GM18502 (cell line): ENCODE data around the gene PICK1.
"Not testable (repeated sequence)": the region's sequence is repeated elsewhere in the genome, so short reads cannot be mapped to it uniquely, and the experiment has no call there.

Experiments used
- ATAC-seq: cut with Tn5 transposase; IDR thresholded peaks from one replicate; pipeline ENCODE4 v1.9.1; 2021; ENCODE audit warnings: mild to moderate bottlenecking; ENCODE audit not compliant: unreplicated experiment, poor library complexity

Gene PICK1

DNA sequence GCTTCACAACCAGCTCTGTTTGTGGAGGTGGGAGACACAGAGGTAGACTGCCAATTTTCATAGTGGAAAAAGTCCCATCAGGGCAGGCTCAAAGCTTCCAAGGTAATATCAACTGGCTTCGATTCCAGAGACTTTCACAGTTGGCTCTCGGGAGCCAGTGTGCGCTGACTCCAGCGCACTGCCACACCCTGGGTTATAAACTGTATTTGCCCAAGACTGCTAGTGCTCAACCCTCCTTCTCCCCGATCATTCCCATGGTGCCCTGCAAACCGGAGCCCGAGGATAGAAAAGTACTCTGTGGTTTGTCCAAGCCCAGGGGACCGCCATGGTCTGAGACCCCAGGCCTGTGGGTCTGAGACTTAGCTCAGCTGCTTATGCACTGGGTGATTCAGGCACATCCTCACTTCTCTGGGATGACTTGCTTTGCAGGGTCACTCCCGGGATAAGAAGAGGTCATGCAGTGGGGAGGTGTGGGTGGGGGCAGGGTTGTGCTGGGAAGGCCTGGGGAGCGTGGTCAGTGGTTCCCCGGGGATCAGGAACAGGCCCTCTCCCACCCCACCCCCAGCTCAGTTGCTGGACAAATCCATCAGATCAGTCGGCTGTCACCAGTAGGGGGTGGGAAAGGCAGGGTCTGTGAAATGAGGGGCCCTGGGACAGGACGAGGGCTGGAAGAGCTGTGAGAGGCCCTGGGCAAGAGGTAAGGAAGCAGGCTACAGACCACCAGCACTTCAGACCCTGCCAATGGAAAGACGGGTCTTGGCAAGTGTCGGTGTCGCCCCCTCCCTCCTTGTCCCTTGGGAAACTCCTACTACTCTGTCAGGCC, 26.7 kb upstream of the PICK1 start:
- no peak for ATAC-seq

DNA sequence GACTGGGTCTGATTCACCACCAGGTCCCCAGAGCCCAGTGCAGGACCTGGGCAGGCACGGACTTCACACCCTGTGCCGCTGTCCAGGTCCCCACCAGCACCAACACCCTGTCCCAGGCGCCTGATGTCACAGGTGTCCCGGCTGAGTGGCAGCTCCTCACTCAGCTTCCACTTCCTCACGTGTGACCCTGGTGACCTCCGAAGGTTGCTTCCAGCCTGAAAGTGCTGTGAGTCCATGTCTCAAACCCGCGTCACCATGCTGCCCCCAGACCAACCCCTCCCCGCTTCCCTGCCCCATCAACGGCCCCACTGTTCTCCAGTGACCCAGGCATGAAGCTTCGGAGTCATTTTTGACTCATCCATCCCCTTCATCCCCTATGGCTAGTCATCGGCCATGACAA, 25.7 kb upstream of the PICK1 start:
- ATAC-seq = no peak

DNA sequence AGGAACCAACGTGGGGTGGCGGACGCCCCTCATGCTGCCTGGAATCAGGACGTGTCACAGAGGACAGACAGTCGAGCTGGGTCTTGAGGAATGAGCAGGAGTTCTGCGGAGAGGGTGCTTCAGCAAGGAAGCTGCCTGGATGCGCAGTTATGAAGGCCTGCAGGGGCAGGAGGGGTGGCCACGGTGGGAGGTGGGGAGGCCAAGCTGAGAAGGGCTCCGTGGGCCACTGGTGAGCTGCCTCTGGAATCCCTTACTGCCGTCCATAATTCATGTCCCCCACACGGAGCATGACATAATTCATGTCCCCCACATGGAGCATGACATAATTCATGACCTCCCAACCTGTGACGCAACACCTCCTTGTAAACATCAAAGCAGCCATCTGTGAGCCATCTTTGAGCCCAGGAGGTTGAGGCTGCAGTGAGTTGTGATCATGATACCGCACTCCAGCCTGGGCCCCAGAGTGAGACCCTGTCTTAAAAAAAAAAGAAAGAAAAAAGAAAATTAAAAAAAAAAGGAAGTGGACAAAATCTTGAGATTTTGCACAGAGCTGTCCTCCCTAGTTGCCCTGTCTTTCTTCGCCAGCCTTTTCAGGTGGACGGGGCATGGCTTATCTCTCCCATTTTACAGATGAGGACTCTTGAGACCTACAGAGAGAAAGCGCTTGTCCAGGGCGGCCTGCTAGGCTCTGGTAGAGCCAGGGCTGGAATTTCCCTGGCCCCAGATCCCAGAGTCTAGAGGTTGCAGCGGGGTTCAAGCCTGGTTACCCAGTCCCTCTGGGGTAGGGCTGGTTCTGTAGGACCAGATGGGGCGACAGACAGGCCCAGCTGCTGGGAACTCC, 24.3 kb upstream of the PICK1 start:
- ATAC-seq = no peak

DNA sequence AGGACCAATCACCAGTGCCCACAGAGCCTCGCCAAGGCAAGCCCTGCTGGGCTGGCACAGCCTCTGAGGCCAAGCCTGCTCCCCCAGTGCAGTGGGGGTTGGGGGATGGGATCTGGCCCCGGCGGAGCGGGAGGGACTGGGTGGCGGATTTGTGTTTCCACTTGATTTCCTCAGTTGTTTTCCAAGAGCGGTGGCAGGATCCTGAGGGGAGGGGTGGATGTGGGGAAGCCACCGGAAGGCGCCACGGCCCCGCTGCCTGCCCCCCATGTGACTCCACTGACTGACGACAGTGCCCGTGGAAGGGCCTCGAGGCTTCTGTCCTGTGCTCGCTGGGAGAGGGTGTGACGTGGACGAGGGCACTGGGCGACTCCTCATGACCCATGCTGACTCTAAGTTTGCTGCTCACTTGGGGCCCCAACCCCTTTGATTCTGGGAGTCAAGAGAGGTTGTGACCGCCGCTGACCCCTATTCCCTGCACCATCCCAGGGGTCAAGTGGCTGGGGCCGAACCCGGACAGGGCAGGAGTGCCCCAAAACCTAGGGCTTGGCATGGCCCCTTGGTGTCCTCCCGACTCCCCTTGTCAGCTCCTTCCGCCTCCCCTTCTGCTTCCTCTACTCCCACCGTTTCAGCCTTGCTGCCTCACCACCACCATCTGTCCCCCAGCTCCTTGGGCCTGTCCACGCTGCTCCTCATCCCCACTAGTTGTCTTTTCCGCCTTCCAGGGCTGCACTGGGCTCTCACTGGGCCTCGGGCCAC, 23.5 kb upstream of the PICK1 start:
- ATAC-seq = no peak

DNA sequence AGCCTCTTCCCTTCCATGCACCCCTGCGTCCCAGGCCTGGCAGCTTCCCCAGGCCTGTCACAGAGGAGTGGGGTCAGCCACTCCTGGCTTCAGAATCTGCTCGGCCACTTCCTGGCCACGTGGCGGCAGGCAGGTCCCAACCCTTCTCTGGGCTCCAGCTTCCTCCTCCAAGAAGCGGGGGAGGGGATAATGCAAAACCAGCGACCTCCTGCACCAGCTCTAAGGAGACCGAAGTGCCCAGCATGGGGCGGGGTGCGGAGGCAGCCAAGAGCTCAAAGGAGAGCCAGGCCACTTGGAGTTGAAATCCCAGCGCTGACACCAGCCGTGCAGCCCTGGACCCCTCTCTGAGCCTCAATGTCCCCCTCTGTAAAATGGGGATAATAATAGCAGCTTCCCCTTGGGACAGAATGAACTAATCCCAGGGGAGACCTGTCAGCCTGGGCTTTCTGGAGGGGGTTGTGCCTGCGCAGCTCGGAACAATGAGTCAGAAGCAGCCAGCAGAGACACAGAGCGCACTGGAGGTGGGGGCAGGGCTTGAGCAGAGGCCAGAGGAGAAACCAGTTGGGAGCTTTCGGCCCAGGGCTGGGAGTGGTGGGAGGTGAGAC, 22.8 kb upstream of the PICK1 start:
- ATAC-seq = no peak

DNA sequence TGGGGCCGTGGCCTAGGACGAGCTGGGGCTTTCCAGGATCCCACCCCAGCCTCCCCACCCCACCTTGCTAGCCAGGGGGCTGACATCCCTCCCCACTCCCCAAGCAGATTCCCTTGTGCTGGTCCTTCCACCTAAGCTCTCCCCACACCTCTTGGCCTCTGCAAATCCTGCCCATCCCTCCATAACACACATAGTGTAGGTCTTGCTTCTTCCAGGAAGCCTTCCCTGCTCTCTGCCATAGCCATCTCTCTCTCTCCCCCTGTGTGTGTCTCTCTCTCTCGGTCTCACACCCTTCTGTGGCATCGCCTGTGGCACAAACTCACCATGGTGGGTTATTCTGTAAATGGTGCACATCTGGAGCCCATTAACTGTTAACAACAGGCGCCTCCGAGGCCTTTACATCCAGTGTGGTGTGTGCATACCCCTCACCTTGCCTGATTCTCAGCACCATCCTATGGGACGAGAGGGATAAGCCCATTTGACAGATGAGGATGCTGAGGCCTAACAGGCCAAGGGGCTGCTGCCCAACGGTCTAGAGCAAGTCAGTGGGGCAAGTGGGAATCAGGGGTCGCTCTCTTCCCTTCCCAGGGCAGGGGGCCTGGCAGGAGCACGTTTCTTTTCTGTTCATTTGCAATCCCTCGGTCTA, 22.2 kb upstream of the PICK1 start:
- no peak for ATAC-seq

DNA sequence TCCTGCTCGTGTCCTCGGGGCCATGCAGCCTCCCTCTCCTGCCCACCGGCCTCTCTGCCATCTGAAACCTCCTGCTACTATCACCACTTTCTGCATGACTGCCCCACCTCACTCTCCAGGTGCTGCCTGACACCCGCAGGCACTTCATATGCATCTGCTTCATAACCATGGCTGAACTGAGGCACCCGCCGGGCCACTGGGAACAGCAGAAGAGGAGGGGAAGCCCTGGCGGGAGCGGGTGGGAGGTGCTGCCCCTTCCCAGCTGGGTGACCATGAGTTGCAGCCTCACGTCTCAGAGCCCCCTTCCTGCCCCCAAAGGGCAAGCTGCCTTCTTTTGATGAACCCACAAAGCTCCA, 21.7 kb upstream of the PICK1 start:
- no peak for ATAC-seq

DNA sequence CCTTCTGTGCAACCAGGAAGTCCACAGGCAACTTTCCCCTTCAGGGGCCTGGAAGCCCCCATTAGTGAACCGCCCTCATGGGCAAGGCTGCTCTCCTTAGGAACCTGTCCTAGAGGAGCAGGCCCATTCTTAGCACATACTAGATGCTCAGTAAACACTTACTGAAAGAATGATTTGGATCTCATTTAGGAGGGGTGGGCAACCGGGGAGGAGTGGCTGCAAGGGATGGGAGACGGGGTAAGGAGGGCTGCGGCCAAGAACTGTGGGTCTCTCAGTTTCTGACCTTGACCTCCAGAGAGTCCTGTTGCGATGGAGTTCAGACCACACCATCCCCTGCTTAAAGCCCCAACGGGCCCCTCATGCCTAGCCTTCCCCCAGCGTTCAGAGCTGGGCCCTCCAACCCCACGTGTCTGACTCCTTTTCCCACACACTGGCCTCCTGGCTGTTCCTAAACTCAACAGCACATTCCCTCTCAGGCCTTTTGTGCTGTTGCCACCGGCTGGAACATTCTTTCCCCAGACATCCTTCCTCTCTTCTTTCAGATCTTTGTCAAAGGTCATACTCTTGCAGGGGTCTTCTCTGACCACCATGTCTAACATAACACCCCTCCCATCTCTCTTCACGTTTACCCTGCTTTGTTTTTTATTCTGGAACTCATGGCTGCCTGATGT, 20.7 kb upstream of the PICK1 start:
- ATAC-seq = no peak

DNA sequence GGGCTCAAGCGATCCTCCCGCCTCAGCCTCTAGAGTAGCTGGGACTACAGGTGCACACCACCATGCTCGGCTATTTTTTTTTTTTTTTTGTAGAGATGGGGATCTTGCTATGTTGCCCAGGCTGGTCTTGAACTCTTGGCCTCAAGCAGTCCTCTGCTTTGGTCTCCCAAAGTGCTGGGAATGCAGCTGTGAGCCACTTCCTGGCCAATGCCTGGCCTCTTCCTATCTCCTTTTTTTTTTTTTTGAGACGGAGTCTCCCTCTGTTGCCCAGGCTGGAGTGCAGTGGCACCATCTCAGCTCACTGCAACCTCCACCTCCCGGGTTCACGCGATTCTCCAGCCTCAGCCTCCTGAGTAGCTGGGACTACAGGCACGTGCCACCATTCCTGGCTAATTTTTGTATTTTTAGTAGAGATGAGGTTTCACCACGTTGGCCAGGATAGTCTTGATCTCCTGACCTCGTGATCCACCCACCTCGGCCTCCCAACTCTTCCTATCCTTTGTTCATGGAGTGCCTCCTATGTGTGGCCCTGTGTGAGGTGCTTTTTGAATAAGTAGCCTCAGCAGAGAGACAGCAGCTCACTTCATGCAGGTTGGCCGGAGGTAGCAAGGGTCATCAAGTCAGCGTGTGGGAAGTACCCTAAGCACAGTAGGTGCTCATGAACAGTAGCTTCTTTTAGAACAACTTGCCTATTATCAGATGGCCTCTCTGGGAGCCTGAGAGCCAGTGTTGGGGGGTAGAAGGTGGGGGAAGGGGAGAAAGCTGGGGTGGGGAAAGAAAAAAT, 19.6 kb upstream of the PICK1 start:
- not testable (repeated sequence) for ATAC-seq

DNA sequence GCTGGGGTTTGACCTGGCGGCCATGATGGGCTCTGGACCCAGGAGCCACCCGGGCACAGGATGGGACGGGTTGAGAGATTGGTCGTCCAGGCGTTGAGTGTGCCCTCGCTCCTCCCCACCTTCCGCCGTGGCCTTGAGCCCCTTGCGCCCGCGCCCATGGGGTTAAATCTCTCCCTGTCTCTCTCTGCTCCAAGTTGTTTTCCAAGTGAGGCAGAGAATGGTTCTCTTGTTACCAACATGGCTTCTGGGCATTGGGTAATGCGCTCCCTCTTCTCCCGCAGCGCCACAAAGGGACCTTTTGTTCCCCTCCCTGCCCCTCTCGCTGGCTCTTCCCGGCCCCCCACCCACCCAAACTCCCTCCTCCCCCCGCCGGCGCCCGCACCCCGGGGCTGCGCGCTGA, 18.8 kb upstream of the PICK1 start:
- ATAC-seq = no peak

DNA sequence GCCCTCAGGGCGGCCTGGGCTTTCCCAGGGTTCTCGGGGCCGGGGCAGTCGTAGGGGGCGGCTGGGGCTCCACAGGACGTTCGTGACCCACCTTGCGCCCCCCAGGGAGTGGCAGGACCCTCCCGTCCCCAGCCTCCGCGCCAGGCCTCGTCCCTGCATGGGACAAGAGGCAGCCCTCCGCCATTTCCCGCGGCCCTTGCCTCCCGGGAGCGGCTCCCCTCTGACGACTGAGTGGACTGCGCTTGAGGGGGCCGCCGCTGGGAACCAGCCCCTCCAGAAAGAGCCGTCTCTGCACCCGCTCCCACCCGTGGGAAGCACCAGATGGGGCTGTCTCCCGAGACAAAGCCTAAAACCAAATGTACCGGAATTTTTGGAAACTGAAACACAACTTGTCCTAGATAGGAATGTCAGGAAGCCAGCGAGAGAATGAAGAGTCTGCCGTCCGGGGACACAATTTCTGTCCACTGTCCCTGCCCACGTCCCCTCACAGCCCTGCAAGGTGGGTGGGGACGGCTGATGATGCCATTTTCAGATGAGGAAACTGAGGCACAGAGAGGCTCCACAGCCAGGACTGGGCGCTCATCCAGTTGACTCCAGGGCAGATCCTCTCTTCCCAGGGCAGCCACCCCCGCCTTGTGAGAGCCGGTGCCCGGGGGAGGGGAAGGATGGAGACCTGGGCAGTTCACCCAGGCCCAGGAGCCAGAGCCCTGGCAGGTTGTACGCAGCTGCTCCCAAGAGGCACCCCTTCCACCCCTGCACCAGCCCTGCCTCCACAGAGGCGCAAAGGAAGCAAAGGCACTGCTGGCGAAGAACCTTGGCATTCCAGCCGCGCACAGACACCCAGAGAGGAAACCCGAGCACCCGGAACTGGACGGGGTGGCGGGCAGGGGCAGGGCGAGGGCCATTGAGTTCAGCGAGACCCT, 18.1 kb upstream of the PICK1 start:
- ATAC-seq = no peak

DNA sequence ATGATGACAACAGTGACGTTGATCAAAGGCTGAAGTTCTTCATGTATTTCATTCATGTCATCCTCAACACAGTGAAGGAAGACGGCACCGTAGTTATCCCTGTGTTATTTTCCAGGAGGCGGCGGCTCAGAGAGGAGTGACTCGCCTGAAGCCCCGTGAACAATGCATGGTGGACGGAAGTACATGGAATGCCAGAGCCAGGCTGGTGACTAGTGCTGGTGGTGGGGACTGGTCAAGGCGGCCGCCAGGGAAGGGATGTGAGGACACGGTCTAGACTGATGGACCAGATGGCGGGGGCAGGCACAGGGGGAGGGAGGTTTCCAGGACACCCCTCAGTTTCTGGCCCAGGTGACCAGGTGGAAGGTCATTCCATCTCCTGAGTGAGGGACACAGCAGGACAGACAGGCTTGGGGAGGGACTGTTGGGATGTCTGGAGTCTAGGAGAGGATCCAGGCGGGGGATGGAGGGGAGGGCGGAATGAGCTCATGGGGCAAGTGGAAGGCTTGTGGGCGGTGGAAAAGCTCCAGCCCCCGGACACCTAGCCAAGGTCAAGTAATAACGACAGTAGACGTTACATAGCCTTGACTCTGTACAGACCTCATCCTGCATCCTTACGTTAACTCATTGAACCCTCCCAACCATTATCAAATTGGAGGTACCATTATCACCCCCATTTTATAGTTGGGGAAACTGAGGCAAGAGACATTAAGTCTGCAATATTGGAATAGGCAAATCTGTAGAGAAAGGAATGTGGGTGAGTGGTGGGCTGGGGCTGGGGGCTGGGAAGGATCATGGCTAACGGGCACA, 16.0 kb upstream of the PICK1 start:
- no peak for ATAC-seq

DNA sequence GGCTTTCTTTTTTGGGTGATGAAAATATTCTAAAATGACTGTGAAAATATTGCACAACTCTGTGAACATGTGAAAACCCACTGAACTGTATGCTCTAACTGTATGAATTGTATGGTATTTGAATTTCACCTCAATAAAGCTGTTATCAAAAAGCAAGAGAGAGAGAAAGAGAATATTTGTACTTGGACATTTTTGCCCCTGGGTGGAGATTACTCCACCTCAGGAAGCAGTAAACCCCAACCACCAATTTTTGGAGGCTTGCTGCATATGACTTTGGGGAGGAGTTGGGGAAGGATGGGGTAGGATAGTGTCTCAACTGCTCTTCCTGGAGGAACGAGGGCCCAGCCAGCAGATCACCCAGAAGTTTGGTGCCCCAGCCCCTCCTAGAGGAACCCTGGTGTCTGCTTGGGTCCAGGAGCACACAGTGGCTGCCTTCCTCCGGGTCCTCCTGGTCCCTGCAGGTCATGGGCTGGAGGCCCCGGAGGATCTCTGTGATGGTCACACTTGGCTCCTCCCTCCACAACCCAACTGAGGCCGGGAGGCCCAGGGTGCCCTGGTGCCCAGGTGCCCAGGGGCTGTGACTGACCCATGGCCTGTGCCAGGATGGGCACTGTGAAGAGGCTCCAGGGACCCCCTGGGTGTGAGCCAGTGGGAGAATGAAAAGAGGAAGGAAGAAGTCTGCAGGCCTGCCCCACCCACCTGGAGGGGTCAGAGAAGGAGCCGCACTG, 15.3 kb upstream of the PICK1 start:
- ATAC-seq = no peak

DNA sequence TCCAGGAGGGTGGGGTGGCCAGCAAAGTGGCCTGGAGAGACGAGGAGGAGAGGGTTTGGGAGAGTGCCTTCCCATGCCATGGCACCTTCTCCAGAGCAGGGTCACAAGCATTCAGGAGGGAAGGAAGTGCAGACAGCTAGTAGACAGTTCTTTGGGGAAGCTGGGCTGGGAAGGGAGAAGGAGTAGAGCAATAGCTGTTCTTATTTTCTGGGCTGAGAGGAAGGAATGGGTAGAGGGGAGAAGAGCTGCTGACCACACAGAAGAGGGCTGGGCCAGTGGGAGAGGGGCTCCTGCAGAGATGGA, 14.8 kb upstream of the PICK1 start:
- ATAC-seq = no peak

DNA sequence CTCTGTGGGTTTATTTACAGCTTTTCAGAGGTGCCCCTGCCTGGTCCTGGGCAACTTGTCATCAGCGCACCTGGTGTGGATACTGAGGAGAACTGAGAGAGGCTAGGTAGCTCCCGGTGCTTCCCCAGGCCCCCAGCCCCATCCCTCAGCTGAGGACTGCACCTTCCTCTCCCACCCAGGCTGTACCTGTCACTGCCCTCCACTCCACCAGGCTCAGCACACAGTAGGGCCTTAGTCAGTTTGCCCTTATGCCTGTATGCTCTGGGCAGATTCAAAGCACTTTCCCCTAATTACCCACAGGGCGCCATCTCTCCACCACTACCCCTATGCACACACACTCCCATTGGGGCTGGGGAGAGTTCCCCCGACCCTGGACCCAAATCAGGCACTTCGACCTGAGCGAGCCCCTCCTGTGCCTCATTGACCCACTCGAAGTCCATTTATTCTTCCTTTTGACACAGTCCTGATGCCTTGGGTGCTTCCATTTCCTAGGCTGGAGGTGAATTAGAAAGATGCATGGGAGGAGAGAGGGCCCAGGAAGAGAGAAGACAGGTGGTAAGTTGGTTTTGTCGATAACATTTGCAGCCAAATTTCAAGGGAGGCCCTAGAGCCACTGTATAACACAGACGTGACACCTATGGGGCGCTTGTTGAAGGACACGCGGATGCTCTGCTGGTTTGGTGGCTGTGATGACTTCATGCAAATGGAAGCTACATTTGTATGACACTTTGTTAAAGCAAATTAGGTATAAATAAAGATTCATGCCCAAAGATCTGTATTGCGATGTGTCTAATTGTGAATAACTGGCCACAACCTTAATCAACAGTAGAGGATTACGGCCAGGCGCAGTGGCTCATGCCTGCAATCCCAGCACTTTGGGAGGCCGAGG, 13.8 kb upstream of the PICK1 start:
- no peak for ATAC-seq
